GM12878 (cell line): Measurements from ENCODE around the gene PPIE. TPM values are rescaled to one million over a fixed set of nuclear protein-coding genes. Genes with fewer than 3 reads are reported as not detected.

Experiments
- ATF7 ChIP-seq: fragments of 450-650 bp; IDR thresholded peaks from 2 replicates; pipeline ENCODE4 v1.6.1; 2016; ENCODE audit warnings: low read depth, mild to moderate bottlenecking
- CHD2 ChIP-seq: IDR thresholded peaks from 2 replicates; pipeline ENCODE4 v1.6.1; 2011; ENCODE audit warnings: low read depth, low read length, improper control_type of control experiment, borderline replicate concordance
- CREB1 ChIP-seq: IDR thresholded peaks from 2 replicates; pipeline ENCODE4 v1.6.1; 2012; ENCODE audit warnings: low read depth, mild to moderate bottlenecking, inconsistent platforms
- ETV6 ChIP-seq, 2 experiments: fragments of 450-650 bp in 1 of 2; IDR thresholded peaks in 1 of 2; conservative IDR thresholded peaks in 1 of 2; 2 replicates each; pipeline ENCODE4 v1.6.1; 2014; ENCODE audit warnings: antibody characterized with exemption in 1 of 2, borderline replicate concordance in 1 of 2, low read depth in 1 of 2, mild to moderate bottlenecking in 1 of 2, moderate library complexity in 1 of 2
- FOXM1 ChIP-seq: IDR thresholded peaks from 2 replicates; pipeline ENCODE4 v1.6.1; 2012; ENCODE audit warnings: low read depth, mild to moderate bottlenecking, inconsistent platforms, low read length, moderate library complexity
- MLLT1 ChIP-seq: fragments of 450-650 bp; IDR thresholded peaks from 2 replicates; pipeline ENCODE4 v1.6.1; 2016; ENCODE audit warnings: mild to moderate bottlenecking
- NFYA ChIP-seq: IDR thresholded peaks from 2 replicates; pipeline ENCODE4 v1.6.1; 2011; ENCODE audit warnings: low read depth, mild to moderate bottlenecking, low read length, improper control_type of control experiment, borderline replicate concordance
- PRDM15 ChIP-seq: fragments of 450-650 bp; formaldehyde crosslinking; IDR thresholded peaks from 2 replicates; pipeline ENCODE4 v1.4.0; 2020; ENCODE audit warnings: mild to moderate bottlenecking, moderate library complexity
- RUNX3 ChIP-seq: IDR thresholded peaks from 2 replicates; pipeline ENCODE4 v1.6.1; 2012; ENCODE audit warnings: low read length, inconsistent platforms
- polyA plus RNA-seq, 11 experiments: library from polyadenylated mRNA; depleted of rRNA in 4 of 11; unstranded in 6 of 11; stranded (reverse) in 5 of 11; fragments of >200 nt; fragmentation: Nextera tagmentation in 4 of 11; fragmentation: Illumina TruSeq in 1 of 11; extraction: Ambion mirVana in 4 of 11; extraction: Trizol in 1 of 11; gene quantifications; 1 replicate in 1 of 11; 2 replicates in 10 of 11; pipeline versions ENCODE4 v1.2.1 to v1.2.3, GENCODE V29; 2011 to 2016; ENCODE audit warnings: inconsistent platforms in 2 of 11, missing spikeins in 2 of 11, low read depth in 1 of 11
- total RNA-seq, 4 experiments: library from RNA; depleted of rRNA in 3 of 4; stranded (reverse); fragments of >200 nt in 3 of 4; fragmentation: Illumina TruSeq in 1 of 4; extraction: Trizol in 1 of 4; gene quantifications; 2 replicates each; pipeline versions ENCODE4 v1.2.1 to v1.2.3, GENCODE V29; 2013 to 2021
- TF ChIP-seq, protein P1 (sequence below): IDR thresholded peaks from 2 replicates; pipeline ENCODE4 v1.6.1; 2012; ENCODE audit warnings: low read depth, low read length, improper control_type of control experiment

Gene PPIE
- total and polyA plus RNA-seq, 10 of the 15 experiments (the other 5 are each of a cell fraction or from before 2014, with no cell fraction given), result 36.6 to 163 (median 70.1) TPM

DNA sequence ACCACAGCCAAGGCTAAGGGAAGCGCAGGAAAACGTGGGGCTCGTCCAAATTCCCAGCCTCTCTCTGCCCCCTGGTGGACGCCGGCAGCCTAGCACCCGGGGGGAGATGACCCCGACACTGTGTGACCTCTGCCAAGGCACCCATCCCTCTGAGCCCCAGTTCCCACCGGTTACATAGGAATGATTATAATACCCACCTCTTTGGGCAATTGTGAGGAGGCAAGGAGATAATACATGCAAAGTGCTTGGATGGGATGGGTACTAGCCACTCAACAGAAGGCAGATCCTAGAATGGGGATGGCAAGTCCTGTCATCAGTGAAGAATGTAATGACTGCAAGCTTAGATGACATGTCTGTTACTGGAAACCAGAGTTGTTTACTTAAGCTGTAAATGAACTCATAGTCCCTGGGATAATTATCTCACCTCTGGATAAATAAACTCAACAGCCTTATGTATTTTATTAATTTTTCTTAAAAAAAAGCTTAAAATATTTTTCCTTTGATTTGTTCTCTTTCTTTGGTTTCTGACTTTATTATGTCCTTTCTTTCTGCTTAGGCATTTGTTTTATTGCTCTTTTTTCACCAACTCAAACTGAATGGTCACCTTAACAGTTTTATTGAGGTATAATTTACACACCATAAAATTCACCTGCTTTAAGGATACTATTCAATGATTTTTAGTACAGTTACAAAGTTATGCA lies 61.2 kb downstream of the PPIE start (continued):
- TF ChIP-seq RUNX3, result no peak
- no peak for TF ChIP-seq ATF7
- no peak for TF ChIP-seq NFYA
- TF ChIP-seq, protein P1, sequence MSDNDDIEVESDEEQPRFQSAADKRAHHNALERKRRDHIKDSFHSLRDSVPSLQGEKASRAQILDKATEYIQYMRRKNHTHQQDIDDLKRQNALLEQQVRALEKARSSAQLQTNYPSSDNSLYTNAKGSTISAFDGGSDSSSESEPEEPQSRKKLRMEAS, result no peak
- no peak for TF ChIP-seq FOXM1
- TF ChIP-seq CREB1, result no peak
- TF ChIP-seq PRDM15, result no peak
- no peak for TF ChIP-seq MLLT1
- TF ChIP-seq CHD2, result no peak
- TF ChIP-seq ETV6 (conservative IDR thresholded peaks at IDR 0.05 in 1 of 2, IDR thresholded peaks at IDR 0.05 in 1 of 2; ENCODE audit: borderline replicate concordance in 1 of 2, low read depth in 1 of 2), result no peak
